Osteoblast (primary cell): ENCODE measurements around the gene COL4A1. TPM values are rescaled to one million over a fixed set of nuclear protein-coding genes. Genes with fewer than 3 reads are reported as not detected.
"Not testable (repeated sequence)": the region's sequence is repeated elsewhere in the genome, so short reads cannot be mapped to it uniquely, and the experiment has no call there.

ENCODE experiments used
- DNase-seq: peaks from one replicate; pipeline ENCODE4 v3.0.0; 2011; ENCODE audit warnings: low spot score, mixed read lengths; ENCODE audit not compliant: insufficient read length; ENCODE audit errors: missing footprints
- H2AFZ ChIP-seq: 2 replicates; pipeline ENCODE4 v1.6.0; 2011; ENCODE audit warnings: mild to moderate bottlenecking, low read length
- H3K27ac ChIP-seq: 2 replicates; pipeline ENCODE4 v1.5.1; 2011; ENCODE audit warnings: mild to moderate bottlenecking, low read depth, low read length, moderate library complexity
- H3K27me3 ChIP-seq: 2 replicates; pipeline ENCODE4 v1.6.0; 2012; ENCODE audit warnings: mild to moderate bottlenecking, control low read depth, inconsistent platforms, low read length, moderate library complexity; ENCODE audit not compliant: insufficient read depth
- H3K36me3 ChIP-seq: 2 replicates; pipeline ENCODE4 v1.5.1; 2011; ENCODE audit warnings: mild to moderate bottlenecking, low read length, control low read depth, moderate library complexity; ENCODE audit not compliant: insufficient read depth
- H3K4me1 ChIP-seq: 2 replicates; pipeline ENCODE4 v1.5.1; 2011; ENCODE audit warnings: mild to moderate bottlenecking, low read length, control low read depth, moderate library complexity; ENCODE audit not compliant: insufficient read depth
- H3K4me2 ChIP-seq: 2 replicates; pipeline ENCODE4 v1.6.0; 2011; ENCODE audit warnings: mild to moderate bottlenecking, low read length; ENCODE audit not compliant: insufficient read depth
- H3K4me3 ChIP-seq: fragments of 200-600 bp; sonication (generic); 3 replicates; pipeline ENCODE4 v1.5.1; 2012; ENCODE audit warnings: mild to moderate bottlenecking, low read length, inconsistent platforms; ENCODE audit not compliant: insufficient read depth
- H3K79me2 ChIP-seq: 2 replicates; pipeline ENCODE4 v1.6.0; 2012; ENCODE audit warnings: mild to moderate bottlenecking, low read length, control low read depth, inconsistent platforms; ENCODE audit not compliant: insufficient read depth
- H3K9me3 ChIP-seq: 2 replicates; pipeline ENCODE4 v1.5.1; 2011; ENCODE audit warnings: low read depth, low read length, control low read depth
- H4K20me1 ChIP-seq: 2 replicates; pipeline ENCODE4 v1.6.0; 2012; ENCODE audit warnings: mild to moderate bottlenecking, low read length, control low read depth; ENCODE audit not compliant: insufficient read depth
- CTCF ChIP-seq: IDR thresholded peaks from 2 replicates; pipeline ENCODE4 v1.5.1; 2011; ENCODE audit warnings: mild to moderate bottlenecking, low read depth, low read length, moderate library complexity; ENCODE audit errors: extremely low read depth
- total RNA-seq: library from RNA; depleted of rRNA; stranded (reverse); fragments of >200 nt; gene quantifications from 2 replicates; pipeline ENCODE4 v1.2.3, GENCODE V29; 2012

COL4A1 gene
- total RNA-seq, 1 donor = 412 TPM

GRCh38 chr13:110317496-110318195 lies 10.7 kb upstream of the COL4A1 start:
- Histone ChIP-seq H3K27ac (no peak overlapping the region), H3K36me3 (peaks cover 41% of the 10 kb centered on the region), H3K9me3 (no peaks in the 10 kb centered on the region), H2AFZ (no peak overlapping the region), H3K4me1 (peaks cover 52% of the 10 kb centered on the region), H3K4me2 (no peak overlapping the region), H3K27me3 (no peaks in the 10 kb centered on the region), H4K20me1 (peaks cover 45% of the 10 kb centered on the region), H3K79me2 (peaks cover 86% of the 10 kb centered on the region), H3K4me3 (no peak overlapping the region)
- TF ChIP-seq CTCF = no peak
- no peak for DNase-seq

DNA sequence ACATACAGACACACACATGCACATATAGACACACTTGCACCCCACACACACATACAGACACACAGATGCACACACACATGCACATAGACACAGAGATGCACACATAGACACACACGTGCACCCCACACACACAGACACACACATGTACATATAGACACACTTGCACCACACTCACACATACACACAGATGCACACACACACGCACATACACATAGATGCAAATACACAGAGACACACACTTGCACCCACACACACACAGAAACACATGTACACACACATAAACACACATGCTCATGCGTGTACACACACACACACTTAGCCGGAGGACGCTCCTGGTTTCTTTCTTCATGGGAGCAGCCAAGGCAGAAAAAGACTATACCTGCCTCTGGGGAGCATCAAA lies 10.1 kb upstream of the COL4A1 start:
- peaks cover 52% of the 10 kb centered on the region for H3K4me1 ChIP-seq
- no peak overlapping the region for H2AFZ ChIP-seq
- no peak for DNase-seq
- H3K27me3 ChIP-seq = no peaks in the 10 kb centered on the region
- H4K20me1 ChIP-seq = peaks cover 46% of the 10 kb centered on the region
- no peak overlapping the region for H3K27ac ChIP-seq
- no peak overlapping the region for H3K4me2 ChIP-seq
- H3K36me3 ChIP-seq = peaks cover 41% of the 10 kb centered on the region
- H3K79me2 ChIP-seq = peaks cover 82% of the 10 kb centered on the region
- no peaks in the 10 kb centered on the region for H3K9me3 ChIP-seq
- TF ChIP-seq CTCF = no peak
- H3K4me3 ChIP-seq = no peak overlapping the region

DNA sequence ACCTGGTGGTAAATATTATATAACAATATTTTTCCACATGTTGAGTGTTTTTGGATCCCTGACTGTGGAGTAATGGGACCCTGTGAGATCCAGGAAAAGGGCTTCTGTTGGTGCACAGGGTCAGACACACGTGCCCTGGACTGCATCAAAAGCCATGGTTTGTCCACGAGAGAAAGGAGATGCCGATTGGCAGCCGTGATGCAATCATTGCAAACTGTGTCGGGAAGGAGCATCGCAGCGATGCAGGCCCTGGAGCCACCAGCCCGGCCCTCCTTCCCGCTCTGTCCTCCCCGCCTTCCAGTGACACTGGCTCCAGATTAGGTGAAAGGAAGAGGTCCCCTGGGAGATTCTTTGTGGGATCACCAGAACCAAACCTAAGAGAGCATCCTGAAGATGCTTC lies 9.2 kb upstream of the COL4A1 start:
- Histone ChIP-seq H2AFZ (no peak overlapping the region), H3K9me3 (no peaks in the 10 kb centered on the region), H3K27ac (peak overlapping the region; percentile 45), H3K27me3 (no peaks in the 10 kb centered on the region), H3K4me1 (peaks cover 52% of the 10 kb centered on the region), H3K4me2 (no peak overlapping the region), H3K36me3 (peaks cover 44% of the 10 kb centered on the region), H3K4me3 (no peak overlapping the region), H4K20me1 (peaks cover 49% of the 10 kb centered on the region), H3K79me2 (peaks cover 83% of the 10 kb centered on the region)
- TF ChIP-seq CTCF = no peak
- peak; percentile 73 for DNase-seq

- Histone ChIP-seq H3K27me3 (no peaks in the 10 kb centered on the region), H4K20me1 (peaks cover 50% of the 10 kb centered on the region), H3K27ac (peak overlapping the region; percentile 45), H2AFZ (no peak overlapping the region), H3K4me3 (no peak overlapping the region), H3K79me2 (peaks cover 85% of the 10 kb centered on the region), H3K4me1 (peaks cover 52% of the 10 kb centered on the region), H3K9me3 (no peaks in the 10 kb centered on the region), H3K36me3 (peaks cover 59% of the 10 kb centered on the region), H3K4me2 (no peak overlapping the region)
- no peak for TF ChIP-seq CTCF
- DNase-seq = no peak
Measured at GRCh38 chr13:110314516-110315245, 7.7 kb upstream of the COL4A1 start.

GRCh38 chr13:110313733-110314132 lies 6.8 kb upstream of the COL4A1 start:
- H3K36me3 ChIP-seq = peaks cover 68% of the 10 kb centered on the region
- not testable (repeated sequence) for H3K4me2 ChIP-seq

GRCh38 chr13:110313261-110313660 lies 6.3 kb upstream of the COL4A1 start:
- DNase-seq, H3K9me3 ChIP-seq, H3K27me3 ChIP-seq, H2AFZ ChIP-seq, H3K4me3 ChIP-seq: not testable (repeated sequence)
- peaks cover 56% of the 10 kb centered on the region for H3K4me1 ChIP-seq
- peak overlapping the region; percentile 92 for H3K27ac ChIP-seq
- peak overlapping the region; percentile 59 for H3K4me2 ChIP-seq
- H3K36me3 ChIP-seq = peaks cover 68% of the 10 kb centered on the region
- H4K20me1 ChIP-seq = peaks cover 51% of the 10 kb centered on the region
- peaks cover 87% of the 10 kb centered on the region for H3K79me2 ChIP-seq

More at GRCh38 chr13:110313733-110314132, 6.8 kb upstream of the COL4A1 start:
- not testable (repeated sequence) for H3K4me3 ChIP-seq, H3K9me3 ChIP-seq, DNase-seq, H2AFZ ChIP-seq, H3K27ac ChIP-seq, H3K27me3 ChIP-seq
- peaks cover 56% of the 10 kb centered on the region for H3K4me1 ChIP-seq
- peaks cover 52% of the 10 kb centered on the region for H4K20me1 ChIP-seq
- peaks cover 87% of the 10 kb centered on the region for H3K79me2 ChIP-seq
